D341Med (cell line): ENCODE data around the gene RSL24D1.
"Not testable (repeated sequence)": the region's sequence is repeated elsewhere in the genome, so short reads cannot be mapped to it uniquely, and the experiment has no call there.

Experiments used
- DNase-seq: peaks from one replicate; pipeline ENCODE4 v3.0.0; 2012; ENCODE audit warnings: low spot score

The RSL24D1 gene

DNA sequence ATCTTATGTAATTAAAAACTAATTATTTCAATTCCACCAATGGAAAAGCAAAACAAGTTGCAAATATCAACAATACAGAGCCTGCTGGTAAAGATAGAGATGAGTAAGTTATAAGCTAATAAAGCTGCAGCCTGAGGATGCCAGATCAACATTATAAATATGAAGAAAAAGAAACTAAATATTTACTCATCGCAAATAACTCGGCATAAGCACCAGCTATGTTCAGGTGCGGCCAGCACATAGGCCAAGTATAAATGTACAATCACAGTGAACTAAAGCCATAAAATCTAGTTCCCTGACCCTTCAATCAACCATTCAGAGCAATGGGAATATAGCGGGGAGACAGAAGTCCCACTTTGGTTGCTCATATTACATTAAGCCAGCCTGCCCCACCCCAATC, 7.7 kb upstream of the RSL24D1 start:
- no peak for DNase-seq

DNA sequence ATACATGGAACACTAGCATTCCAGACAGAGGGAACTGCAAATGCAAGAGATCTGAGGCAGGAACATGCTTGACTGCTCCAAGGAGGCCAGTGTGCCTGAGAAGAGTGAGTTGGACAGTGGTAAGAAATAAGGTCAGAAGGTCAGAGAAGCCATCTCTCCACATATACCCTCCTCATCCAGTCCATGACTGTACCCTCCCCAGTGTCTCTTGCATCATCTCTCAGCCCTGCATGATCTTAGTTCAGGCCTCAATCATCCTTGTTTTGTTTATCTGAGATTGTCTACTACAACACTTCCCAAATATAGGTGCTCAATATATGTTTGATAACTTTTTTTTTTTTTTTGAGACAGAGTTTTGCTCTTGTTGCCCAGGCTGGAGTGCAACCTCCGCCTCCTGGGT, 5.5 kb upstream of the RSL24D1 start:
- DNase-seq: no peak

DNA sequence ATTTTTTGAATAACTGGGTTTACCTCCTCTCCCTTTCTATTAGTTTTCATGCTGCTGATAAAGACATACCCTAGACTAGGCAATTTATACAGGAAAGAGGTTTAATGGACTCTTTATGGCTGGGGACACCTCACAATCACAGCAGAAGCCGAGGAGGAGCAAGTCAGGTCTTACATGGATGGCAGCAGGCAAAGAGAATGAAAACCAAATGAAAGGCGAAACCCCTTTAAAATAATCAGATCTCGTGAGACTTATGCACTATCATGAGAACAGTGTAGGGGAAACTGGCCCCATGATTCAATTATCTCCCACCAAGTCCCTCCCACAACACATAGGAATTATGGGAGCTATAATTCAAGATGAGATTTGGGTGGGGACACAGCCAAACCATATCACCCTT, 2.0 kb upstream of the RSL24D1 start:
- DNase-seq: no peak

DNA sequence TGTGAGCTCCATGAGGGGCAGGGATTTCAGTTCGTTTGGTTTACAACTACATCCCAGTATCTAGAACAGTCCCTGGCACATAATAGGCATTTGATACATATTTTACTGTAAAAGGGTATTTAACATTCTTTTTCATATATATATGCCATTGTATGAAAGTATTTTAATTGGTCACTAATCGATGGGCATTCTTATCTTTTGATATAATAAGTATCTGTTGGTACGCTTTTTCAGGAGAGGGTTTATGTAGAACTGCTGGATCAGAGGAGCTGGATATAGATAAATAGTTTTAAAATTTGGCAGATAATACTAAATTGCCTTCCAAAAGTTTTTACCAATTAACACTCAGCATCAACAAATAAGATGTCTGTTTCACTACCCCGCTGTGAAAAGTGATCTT, 978 bp upstream of the RSL24D1 start:
- no peak for DNase-seq

DNA sequence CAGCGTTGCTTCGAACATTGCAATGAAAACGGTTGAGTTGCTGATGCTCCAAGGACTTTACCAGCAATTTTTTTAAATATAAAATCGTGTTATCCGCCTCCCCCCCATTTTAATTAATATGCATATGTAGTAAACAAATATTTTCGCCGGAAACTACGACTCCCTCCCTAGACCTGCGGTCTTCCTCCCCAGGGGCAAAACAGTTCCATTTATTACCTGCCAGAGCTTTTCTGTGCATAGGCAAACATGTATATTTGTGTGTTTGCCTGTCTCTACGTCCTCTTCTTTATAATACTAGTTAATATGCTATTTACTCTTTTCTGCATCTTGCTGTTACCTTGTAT, 593 bp upstream of the RSL24D1 start:
- DNase-seq: no peak

DNA sequence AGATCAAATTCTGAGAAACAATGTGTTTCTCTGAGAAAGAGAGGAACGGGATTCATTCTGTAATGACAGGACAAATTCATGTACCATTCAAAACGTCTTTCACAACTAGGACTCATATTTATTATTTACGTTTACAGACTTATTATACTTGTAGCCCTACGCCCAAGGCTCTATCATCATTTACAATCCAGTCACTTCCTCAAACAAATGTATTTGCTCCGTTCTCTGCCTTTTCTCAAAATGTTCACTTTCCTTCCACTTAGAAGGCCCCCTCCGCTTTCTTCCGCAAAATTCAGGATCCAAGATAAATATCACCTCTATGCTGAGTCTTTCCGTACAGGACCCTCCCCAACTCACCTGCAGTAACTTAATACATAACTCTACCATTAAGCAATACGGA, 745 bp downstream of the RSL24D1 start:
- no peak for DNase-seq

DNA sequence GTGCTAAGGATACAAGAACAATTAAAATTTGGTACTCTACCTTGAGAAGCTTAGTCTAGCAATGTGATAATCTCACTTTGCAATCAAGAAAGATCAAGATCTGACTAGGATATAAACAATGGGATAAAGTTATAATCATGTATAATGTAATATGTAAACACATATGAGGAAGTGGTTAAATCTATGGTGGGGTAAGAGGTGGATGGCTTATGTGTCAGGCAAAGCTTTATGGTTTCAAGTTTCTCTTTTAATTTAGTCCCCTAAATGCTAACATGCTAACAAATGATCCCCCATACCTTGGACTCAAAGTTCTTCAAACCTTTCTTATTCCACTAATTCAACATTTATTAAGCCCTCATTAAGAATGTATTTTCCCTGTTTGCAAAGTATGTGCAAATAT, 2.5 kb downstream of the RSL24D1 start:
- DNase-seq: no peak

DNA sequence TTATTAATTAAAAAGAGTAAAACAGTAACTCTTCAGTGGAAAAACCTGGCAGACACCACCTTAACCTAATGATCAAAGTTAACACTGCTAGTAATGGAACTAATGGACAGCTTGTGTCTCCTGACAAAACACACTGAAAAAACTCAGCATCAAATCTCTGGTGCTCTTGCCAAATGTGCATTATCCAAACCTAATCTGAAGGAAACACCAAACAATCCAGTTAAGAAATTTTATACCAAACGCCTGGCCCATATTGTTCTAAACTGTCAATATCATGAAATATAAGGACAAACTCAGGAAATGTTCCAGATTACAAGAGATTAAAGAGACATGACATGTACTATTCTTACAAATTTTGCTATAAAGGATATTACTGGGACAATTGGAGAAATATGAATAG, 10.4 kb downstream of the RSL24D1 start:
- DNase-seq: no peak

DNA sequence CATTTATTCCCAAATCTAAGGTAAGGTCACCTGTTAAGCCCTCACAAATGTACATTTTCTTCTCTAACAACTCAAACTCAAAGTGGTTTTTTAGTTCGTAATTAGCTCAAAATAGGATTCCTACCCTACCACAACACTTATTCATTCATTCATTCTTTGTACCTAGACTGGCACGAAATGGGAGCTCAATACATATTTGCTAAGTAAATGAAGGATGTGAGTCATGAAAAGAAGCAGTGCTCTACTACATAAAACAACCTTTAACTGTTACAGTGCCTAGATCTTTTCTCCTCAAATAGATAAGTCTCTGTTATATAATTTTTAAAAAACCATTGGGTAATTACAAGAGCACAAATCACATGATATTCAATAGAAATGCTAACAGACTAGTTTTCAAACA, 13.1 kb downstream of the RSL24D1 start:
- no peak for DNase-seq

DNA sequence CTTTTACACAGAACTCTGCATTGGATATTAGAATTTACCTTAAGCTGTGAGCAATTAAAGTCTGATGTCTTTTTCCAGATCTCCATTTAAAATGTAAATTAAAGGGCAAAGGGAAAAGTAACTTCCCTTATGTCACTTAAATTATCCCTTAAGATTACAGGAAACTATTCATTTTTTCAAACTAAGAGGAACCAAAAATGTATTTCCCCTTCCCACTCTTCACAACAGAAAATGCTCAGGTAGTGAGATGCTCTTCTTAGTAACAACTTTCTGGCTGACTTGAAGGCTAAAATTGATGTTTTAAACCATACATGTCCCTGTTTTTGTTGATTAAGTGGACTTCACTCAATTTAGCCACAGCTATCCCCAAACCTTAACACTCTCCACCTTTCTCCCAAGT, 17.6 kb downstream of the RSL24D1 start:
- DNase-seq: no peak

DNA sequence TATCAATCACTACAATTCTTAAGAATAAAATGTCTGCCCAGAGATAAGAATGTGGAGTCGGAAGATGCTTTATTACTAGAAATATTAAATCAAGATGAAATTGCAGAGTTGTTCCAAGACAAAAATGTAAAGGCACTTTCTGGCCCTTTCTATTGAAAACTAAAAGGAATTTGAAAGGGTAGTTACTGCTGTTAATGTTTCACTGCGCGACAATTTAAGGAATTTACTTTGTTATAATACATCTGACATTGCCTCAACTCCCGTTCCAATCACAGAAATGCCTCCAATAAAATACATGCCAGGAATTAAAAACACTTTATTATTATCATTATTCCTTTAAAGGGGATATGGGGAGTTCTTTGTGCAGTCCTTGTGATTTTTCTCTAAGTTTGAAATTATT, 26.4 kb downstream of the RSL24D1 start:
- DNase-seq: no peak

DNA sequence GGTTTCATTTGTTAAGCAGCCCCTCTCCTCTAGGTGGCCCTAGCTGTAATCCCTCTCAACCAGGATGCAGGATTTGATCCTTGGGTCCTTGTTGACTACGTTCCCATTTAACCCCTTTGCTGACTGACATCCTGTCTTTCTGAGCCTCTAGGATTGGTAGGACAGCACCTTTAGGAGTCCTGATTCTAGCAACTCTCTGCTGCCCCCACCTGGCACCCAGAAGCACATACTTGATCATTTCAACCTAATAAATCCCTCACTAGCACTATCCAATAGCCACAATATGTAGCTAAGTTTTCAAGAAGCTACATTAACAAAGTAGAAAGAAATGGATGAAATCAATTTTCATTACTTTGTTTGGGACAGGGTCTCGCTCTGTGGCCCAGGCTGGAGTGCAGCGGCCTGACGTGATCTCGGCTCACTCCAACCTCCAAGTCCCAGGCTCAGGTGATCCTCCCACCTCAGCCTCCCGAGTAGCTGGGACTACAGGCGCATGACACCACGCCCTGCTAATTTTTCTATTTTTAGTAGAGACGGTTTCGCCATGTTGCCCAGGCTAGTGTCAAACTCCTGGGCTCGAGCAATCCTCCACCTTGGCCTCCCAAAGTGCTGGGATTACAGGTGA, 28.3 kb downstream of the RSL24D1 start:
- peak; percentile 76 for DNase-seq

DNA sequence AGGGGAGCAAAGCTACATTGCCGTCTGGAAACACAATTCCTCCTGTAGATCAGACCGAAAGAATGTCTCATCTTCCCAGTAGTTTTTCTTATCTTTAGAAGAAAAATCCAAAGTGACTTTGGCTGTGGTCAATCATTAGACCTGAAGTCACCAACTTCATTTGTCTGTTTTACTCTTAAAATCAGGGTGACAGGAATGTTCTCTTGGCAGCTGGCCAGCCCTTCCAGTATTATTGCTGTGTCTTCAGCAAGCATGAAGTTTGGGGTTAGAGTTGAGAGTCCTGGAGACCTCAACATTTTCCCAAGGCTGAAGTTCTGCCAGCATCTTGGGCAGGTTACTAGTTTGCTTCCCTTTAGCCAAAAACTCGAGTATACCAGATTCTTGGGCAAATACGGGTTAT, 32.5 kb downstream of the RSL24D1 start:
- no peak for DNase-seq

DNA sequence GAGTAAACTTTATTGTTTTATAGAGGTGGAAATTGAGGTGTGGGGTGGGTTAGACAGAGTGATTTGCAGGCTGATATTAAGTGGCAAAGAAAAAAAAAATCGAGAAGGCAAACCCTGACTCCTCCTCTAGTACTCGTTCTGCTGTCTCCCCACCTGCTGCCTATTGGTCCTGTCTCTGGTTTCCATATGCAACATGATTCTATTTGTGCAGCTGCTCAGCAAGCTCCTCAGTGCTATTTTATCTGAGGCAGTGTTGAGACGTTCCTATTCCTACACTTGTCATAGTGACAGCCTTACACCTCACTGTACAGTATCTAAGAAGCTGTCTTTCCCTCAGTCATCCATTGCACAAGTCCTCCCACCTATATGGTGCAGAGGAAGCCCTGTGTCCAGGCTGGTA, 45.1 kb downstream of the RSL24D1 start:
- no peak for DNase-seq

DNA sequence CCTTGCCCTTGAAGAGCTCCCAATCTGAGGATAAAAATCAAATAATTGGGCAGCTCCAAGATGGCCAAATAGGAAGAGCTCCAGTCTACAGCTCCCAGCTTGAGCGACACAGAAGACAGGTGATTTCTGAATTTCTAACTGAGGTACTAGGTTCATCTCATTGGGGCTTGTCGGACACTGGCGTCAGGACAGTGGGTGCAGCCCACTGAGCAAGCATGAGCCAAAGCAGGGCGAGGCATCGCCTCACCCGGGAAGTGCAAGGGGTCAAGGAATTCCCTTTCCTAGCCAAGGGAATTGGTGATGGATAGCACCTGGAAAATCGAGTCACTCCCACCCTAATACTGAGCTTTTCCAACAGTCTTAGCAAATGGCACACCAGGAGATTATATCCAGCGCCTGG, 53.6 kb downstream of the RSL24D1 start:
- not testable (repeated sequence) for DNase-seq

DNA sequence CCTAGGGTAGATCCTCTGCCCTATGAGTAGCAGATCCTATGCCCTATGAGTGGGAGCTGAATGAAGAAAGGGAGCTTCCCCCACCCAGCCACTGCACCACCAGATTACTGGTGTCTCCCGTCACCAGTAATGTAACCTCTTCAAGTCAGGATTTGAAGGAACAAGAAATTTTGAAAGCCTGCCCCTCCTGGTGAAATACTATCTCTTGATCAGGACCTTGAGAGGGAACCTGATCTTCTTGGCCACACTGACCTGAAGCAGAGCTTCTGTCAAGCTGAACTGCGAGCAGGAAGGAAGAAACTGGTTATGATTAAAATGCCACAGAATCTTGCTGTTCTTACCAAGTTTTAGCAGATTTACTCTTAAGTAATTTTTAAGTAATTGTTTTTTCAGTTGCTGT, 62.8 kb downstream of the RSL24D1 start:
- DNase-seq: no peak

DNA sequence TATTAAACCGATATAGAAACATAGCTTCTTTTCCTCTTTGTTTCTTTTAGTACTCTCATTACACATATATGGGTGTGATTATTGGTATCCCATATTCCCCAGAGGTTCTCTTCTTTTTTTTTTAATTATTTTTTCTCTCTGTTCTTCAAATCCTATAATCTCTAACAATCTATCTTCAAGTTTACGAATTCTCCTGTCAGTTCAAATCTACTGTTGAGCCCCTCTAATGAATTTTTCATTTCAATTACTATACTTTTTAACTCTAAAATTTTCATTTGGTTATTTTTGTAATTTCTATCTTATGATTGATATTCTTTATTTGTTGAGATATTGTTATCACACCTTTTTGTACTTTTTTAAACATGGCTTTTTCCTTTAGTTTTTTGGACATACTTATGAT, 64.1 kb downstream of the RSL24D1 start:
- no peak for DNase-seq
